DND-41 (cell line): ENCODE measurements around the gene CFAP97D2.

Source experiments
- ATAC-seq: fragments of 200-7000 bp; cut with Tn5 transposase; 3 replicates; pipeline ENCODE4 v1.9.1; 2021; ENCODE audit warnings: low read depth; ENCODE audit not compliant: insufficient read depth
- DNase-seq: peaks from one replicate; pipeline ENCODE4 v3.0.0-alpha.2; 2020
- H2AFZ ChIP-seq: 2 replicates; pipeline ENCODE4 v1.6.0; 2012; ENCODE audit warnings: low read depth, low read length
- H3K27ac ChIP-seq: 2 replicates; pipeline ENCODE4 v1.5.1; 2012; ENCODE audit warnings: low read length, inconsistent platforms
- H3K27me3 ChIP-seq: fragments of 200-600 bp; sonication (generic); 2 replicates; pipeline ENCODE4 v1.6.0; 2012; ENCODE audit warnings: low read length, mild to moderate bottlenecking, inconsistent platforms; ENCODE audit not compliant: insufficient read depth, poor library complexity
- H3K36me3 ChIP-seq: 2 replicates; pipeline ENCODE4 v1.5.1; 2012; ENCODE audit warnings: low read length, inconsistent platforms; ENCODE audit not compliant: insufficient read depth
- H3K4me1 ChIP-seq: 2 replicates; pipeline ENCODE4 v1.5.1; 2012; ENCODE audit warnings: mild to moderate bottlenecking, low read length; ENCODE audit not compliant: insufficient read depth
- H3K4me2 ChIP-seq: 2 replicates; pipeline ENCODE4 v1.6.0; 2012; ENCODE audit warnings: mild to moderate bottlenecking, moderate library complexity, low read length, inconsistent platforms; ENCODE audit not compliant: insufficient read depth
- H3K4me3 ChIP-seq, 2 experiments: fragments of 200-600 bp in 1 of 2; shearing (Covaris generic) in 1 of 2; 2 replicates each; pipeline ENCODE4 v1.5.1; 2012 to 2016; ENCODE audit warnings: inconsistent platforms in 2 of 2, low read length in 2 of 2, mild to moderate bottlenecking in 2 of 2, low read depth in 1 of 2, moderate library complexity in 1 of 2
- H3K79me2 ChIP-seq: 2 replicates; pipeline ENCODE4 v1.6.0; 2012; ENCODE audit warnings: low read length, inconsistent platforms; ENCODE audit not compliant: insufficient read depth
- H3K9ac ChIP-seq: 2 replicates; pipeline ENCODE4 v1.6.0; 2012; ENCODE audit warnings: low read depth, mild to moderate bottlenecking, inconsistent platforms, low read length, moderate library complexity
- H3K9me3 ChIP-seq: 2 replicates; pipeline ENCODE4 v1.5.1; 2012; ENCODE audit warnings: low read length, moderate library complexity, mild to moderate bottlenecking, inconsistent platforms; ENCODE audit not compliant: insufficient read depth, severe bottlenecking
- H4K20me1 ChIP-seq: 2 replicates; pipeline ENCODE4 v1.6.0; 2012; ENCODE audit warnings: low read length; ENCODE audit not compliant: insufficient read depth
- EZH2 ChIP-seq: IDR thresholded peaks from 3 replicates; pipeline ENCODE4 v1.6.1; 2012; ENCODE audit warnings: borderline replicate concordance, low read depth, mild to moderate bottlenecking, moderate library complexity, low read length, inconsistent platforms; ENCODE audit not compliant: severe bottlenecking
- TF ChIP-seq, protein P1 (sequence below): IDR thresholded peaks from 2 replicates; pipeline ENCODE4 v1.5.1; 2012; ENCODE audit warnings: borderline replicate concordance, low read length, moderate library complexity, mild to moderate bottlenecking; ENCODE audit not compliant: poor library complexity, severe bottlenecking; ENCODE audit errors: extremely low read depth

CFAP97D2 gene

DNA sequence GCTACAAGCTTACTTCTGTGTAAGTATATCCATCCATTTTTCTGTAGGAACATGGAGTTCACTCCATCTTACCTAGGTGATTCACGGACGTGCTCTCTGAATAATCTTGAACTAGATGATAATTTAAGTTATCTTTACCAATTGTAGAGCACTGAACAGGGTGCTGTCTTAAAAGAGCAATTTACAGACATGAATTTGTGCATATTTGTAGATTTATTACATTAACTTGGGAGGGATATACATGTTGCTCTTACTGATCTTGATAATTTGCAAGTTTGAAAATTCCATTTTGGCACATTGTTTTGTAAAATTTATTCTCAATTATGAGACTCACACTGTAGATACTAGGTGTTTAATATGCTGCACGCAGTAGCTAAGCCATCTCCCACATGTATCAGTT is 64.9 kb downstream of the CFAP97D2 start:
- TF ChIP-seq, protein P1, sequence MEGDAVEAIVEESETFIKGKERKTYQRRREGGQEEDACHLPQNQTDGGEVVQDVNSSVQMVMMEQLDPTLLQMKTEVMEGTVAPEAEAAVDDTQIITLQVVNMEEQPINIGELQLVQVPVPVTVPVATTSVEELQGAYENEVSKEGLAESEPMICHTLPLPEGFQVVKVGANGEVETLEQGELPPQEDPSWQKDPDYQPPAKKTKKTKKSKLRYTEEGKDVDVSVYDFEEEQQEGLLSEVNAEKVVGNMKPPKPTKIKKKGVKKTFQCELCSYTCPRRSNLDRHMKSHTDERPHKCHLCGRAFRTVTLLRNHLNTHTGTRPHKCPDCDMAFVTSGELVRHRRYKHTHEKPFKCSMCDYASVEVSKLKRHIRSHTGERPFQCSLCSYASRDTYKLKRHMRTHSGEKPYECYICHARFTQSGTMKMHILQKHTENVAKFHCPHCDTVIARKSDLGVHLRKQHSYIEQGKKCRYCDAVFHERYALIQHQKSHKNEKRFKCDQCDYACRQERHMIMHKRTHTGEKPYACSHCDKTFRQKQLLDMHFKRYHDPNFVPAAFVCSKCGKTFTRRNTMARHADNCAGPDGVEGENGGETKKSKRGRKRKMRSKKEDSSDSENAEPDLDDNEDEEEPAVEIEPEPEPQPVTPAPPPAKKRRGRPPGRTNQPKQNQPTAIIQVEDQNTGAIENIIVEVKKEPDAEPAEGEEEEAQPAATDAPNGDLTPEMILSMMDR: no peak
- no peak for TF ChIP-seq EZH2
- H3K4me3 ChIP-seq: no peak overlapping the region
- H3K9me3 ChIP-seq: no peaks in the 10 kb centered on the region
- no peak for ATAC-seq
- 0 out of 2 replicates have a peak, but pooled peaks cover 4% of the 10 kb centered on the region for H3K79me2 ChIP-seq
- no peak overlapping the region for H3K9ac ChIP-seq
- no peaks in the 10 kb centered on the region for H3K27me3 ChIP-seq
- DNase-seq: no peak
- no peak overlapping the region for H2AFZ ChIP-seq
- H3K4me1 ChIP-seq: no peaks in the 10 kb centered on the region
- no peak overlapping the region for H3K4me2 ChIP-seq
- peaks cover 97% of the 10 kb centered on the region for H3K36me3 ChIP-seq
- no peak overlapping the region for H3K27ac ChIP-seq
- 0 out of 2 replicates have a peak, but pooled peaks cover 3% of the 10 kb centered on the region for H4K20me1 ChIP-seq

GRCh38 chr13:114244637-114245036 is 65.6 kb downstream of the CFAP97D2 start:
- H3K4me1 ChIP-seq: no peaks in the 10 kb centered on the region
- H3K4me3 ChIP-seq: no peak overlapping the region
- H3K4me2 ChIP-seq: no peak overlapping the region
- ATAC-seq (no peak), DNase-seq (no peak)
- peaks cover 97% of the 10 kb centered on the region for H3K36me3 ChIP-seq
- no peaks in the 10 kb centered on the region for H3K27me3 ChIP-seq
- H4K20me1 ChIP-seq: 0 out of 2 replicates have a peak, but pooled peaks cover 6% of the 10 kb centered on the region
- H3K9ac ChIP-seq: no peak overlapping the region
- no peaks in the 10 kb centered on the region for H3K9me3 ChIP-seq
- H3K27ac ChIP-seq: no peak overlapping the region
- TF ChIP-seq, protein P1: no peak
- TF ChIP-seq EZH2: no peak
- 0 out of 2 replicates have a peak, but pooled peaks cover 4% of the 10 kb centered on the region for H3K79me2 ChIP-seq
- no peak overlapping the region for H2AFZ ChIP-seq

GRCh38 chr13:114248011-114248410 is 69.0 kb downstream of the CFAP97D2 start:
- H2AFZ ChIP-seq: no peak overlapping the region
- no peaks in the 10 kb centered on the region for H3K27me3 ChIP-seq
- peaks cover 85% of the 10 kb centered on the region for H3K36me3 ChIP-seq
- no peaks in the 10 kb centered on the region for H3K9me3 ChIP-seq
- H3K4me1 ChIP-seq: no peaks in the 10 kb centered on the region
- H3K27ac ChIP-seq: no peak overlapping the region
- no peak overlapping the region for H3K4me2 ChIP-seq
- ATAC-seq: no peak
- no peaks in the 10 kb centered on the region for H3K79me2 ChIP-seq
- DNase-seq: no peak
- no peak overlapping the region for H3K9ac ChIP-seq
- no peak overlapping the region for H3K4me3 ChIP-seq
- TF ChIP-seq EZH2: no peak
- TF ChIP-seq, protein P1: no peak
- H4K20me1 ChIP-seq: 0 out of 2 replicates have a peak, but pooled peaks cover 3% of the 10 kb centered on the region
